ENCODE results near the gene MAP1LC3B.

Gene MAP1LC3B

DNA sequence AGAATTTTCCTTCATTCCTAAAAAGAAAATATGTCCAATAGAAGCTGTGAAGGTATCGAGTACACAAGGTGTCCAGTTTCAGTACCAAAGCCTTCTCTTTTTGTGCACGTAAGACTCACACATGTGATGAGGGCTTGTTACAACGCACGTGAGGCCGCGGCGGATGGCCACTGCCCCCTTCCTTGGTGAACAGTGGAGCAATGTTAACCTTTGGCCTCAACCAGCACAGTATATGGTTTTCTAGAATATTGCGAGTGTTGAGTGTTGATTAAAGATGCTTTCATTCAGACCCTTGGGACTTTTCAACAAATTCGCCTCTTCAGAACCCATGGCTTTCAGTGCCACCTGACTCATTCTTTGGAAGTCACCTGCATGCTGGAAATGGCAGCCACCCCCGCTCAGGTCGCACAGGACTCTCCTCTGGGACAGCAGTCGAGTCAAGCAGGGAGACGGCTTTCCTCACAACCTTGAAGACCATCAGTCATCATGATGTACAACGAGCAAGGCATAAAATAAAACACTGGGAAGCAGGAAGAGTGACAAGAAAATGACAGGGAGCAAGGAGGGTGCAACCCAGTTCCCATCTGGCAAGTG is 14.5 kb downstream of the MAP1LC3B start:
- Histone ChIP-seq H3K4me1 (ENCODE audit: control insufficient read depth in 1 of 2, insufficient read depth in 2 of 2, low read length in 2 of 2) (no peaks in the 10 kb centered on the region), H3K14ac (ENCODE audit: low read length) (no peak overlapping the region), H3K9me3 (ENCODE audit: insufficient read depth, low read depth, low read length) (no peaks in the 10 kb centered on the region), H4K8ac (ENCODE audit: low read depth, low read length) (no peak overlapping the region), H3K79me2 (ENCODE audit: control insufficient read depth, insufficient read depth, low read length, poor library complexity) (no peaks in the 10 kb centered on the region), H2BK12ac (ENCODE audit: low read length) (no peak overlapping the region), H3K9ac (ENCODE audit: low read length) (no peak overlapping the region), H4K12ac (ENCODE audit: low read depth, low read length) (no peak overlapping the region), H2BK120ac (ENCODE audit: insufficient read depth, low read length, poor library complexity) (no peak overlapping the region), H3K27me3 (ENCODE audit: insufficient read depth, low read length) (no peaks in the 10 kb centered on the region), H3K4ac (ENCODE audit: low read depth, low read length) (no peak overlapping the region), H3K23ac (ENCODE audit: low read length) (no peak overlapping the region), H2AK5ac (ENCODE audit: low read length) (no peak overlapping the region), H3K79me1 (ENCODE audit: low read length) (no peaks in the 10 kb centered on the region), H3K18ac (ENCODE audit: low read length) (no peak overlapping the region), H2BK5ac (ENCODE audit: low read depth, low read length, poor library complexity) (no peak overlapping the region), H4K91ac (ENCODE audit: low read depth, low read length) (no peak overlapping the region), H3K4me2 (ENCODE audit: low read length) (no peak overlapping the region), H3K4me3 (ENCODE audit: low read depth, low read length) (no peak overlapping the region), H2AFZ (ENCODE audit: insufficient read depth, low read length, poor library complexity) (no peak overlapping the region), H3K27ac (ENCODE audit: low read depth, low read length) (no peak overlapping the region), H3K36me3 (ENCODE audit: control insufficient read depth in 1 of 2, insufficient read depth in 2 of 2, low read length in 2 of 2) (peaks cover 38 to 56% of the 10 kb centered on the region in 2 experiments)
- WGBS (ENCODE audit: extremely low coverage, insufficient coverage, insufficient read length) = no CpG with 5 or more reads among the region's 14 CpGs
- peak; percentile 27 to 49 for DNase-seq

DNA sequence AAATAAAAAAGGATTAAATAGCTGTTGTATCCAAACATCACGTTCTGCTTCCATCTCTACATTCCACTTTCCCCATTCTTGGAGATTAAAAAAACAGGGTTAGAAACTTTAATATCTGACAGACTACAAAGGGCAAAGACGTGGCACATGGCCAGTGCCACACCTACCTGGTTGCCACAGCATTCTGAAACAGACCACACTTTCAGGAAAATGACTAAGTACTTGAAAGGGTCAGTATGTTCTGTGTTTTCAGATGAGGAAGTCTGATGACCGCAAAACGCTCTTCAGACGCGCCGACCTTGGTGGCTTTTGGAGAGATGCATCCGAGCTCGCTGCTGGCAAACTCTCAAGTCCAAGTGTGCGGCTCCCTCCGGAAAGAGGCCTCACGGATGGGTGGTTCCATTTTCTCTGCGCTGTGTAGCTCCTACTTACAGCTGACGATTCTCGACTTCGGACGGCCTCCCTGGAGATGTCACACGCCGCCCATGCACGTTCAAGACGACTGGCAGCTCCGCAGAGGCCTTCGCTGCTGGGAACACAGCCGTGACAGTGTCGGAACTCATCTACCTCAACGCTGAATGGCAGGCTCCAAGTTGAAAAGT is 15.5 kb downstream of the MAP1LC3B start:
- H3K9me3 ChIP-seq (ENCODE audit: insufficient read depth, low read depth, low read length) = no peaks in the 10 kb centered on the region
- H3K9ac ChIP-seq (ENCODE audit: low read length) = no peak overlapping the region
- H2BK5ac ChIP-seq (ENCODE audit: low read depth, low read length, poor library complexity) = no peak overlapping the region
- peaks cover 47 to 63% of the 10 kb centered on the region in 2 experiments for H3K36me3 ChIP-seq (ENCODE audit: control insufficient read depth in 1 of 2, insufficient read depth in 2 of 2, low read length in 2 of 2)
- H2AK5ac ChIP-seq (ENCODE audit: low read length) = no peak overlapping the region
- H4K91ac ChIP-seq (ENCODE audit: low read depth, low read length) = no peak overlapping the region
- no peak overlapping the region for H3K4me2 ChIP-seq (ENCODE audit: low read length)
- H2BK120ac ChIP-seq (ENCODE audit: insufficient read depth, low read length, poor library complexity) = no peak overlapping the region
- H4K8ac ChIP-seq (ENCODE audit: low read depth, low read length) = no peak overlapping the region
- no peak overlapping the region for H4K12ac ChIP-seq (ENCODE audit: low read depth, low read length)
- H3K79me2 ChIP-seq (ENCODE audit: control insufficient read depth, insufficient read depth, low read length, poor library complexity) = no peaks in the 10 kb centered on the region
- no peak overlapping the region for H3K4me3 ChIP-seq (ENCODE audit: low read depth, low read length)
- no peak overlapping the region for H3K4ac ChIP-seq (ENCODE audit: low read depth, low read length)
- no peak overlapping the region for H3K18ac ChIP-seq (ENCODE audit: low read length)
- no peaks in the 10 kb centered on the region for H3K4me1 ChIP-seq (ENCODE audit: control insufficient read depth in 1 of 2, insufficient read depth in 2 of 2, low read length in 2 of 2)
- DNase-seq = peak in 1 of 2 donors; percentile 43
- WGBS (ENCODE audit: extremely low coverage, insufficient coverage, insufficient read length) = no CpG with 5 or more reads among the region's 26 CpGs
- H3K27me3 ChIP-seq (ENCODE audit: insufficient read depth, low read length) = no peaks in the 10 kb centered on the region
- H3K14ac ChIP-seq (ENCODE audit: low read length) = no peak overlapping the region
- H2BK12ac ChIP-seq (ENCODE audit: low read length) = no peak overlapping the region
- no peak overlapping the region for H3K23ac ChIP-seq (ENCODE audit: low read length)
- no peak overlapping the region for H3K27ac ChIP-seq (ENCODE audit: low read depth, low read length)
- no peak overlapping the region for H2AFZ ChIP-seq (ENCODE audit: insufficient read depth, low read length, poor library complexity)
- H3K79me1 ChIP-seq (ENCODE audit: low read length) = no peaks in the 10 kb centered on the region

DNA sequence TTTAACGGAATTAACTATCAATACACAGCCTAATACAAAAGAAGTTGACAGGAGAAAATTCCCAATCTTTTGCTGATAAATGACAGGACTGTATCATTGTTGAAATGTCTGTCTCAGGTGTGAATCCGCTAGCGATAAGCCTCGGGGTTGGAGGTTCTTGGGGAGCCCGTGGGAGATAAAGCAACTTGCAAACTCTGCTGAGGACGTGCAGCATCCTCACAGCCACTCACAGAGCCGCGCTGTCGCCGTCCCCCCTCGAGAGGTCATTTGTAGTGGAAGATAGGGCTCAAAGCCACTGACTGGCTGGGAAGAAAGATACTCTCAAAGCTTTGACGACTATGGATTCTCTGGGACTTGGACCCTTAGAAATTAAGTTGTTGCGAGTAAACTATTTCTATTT is 17.0 kb downstream of the MAP1LC3B start:
- Histone ChIP-seq H3K4me2 (ENCODE audit: low read length) (no peak overlapping the region), H3K23ac (ENCODE audit: low read length) (no peak overlapping the region), H4K12ac (ENCODE audit: low read depth, low read length) (no peak overlapping the region), H3K27me3 (ENCODE audit: insufficient read depth, low read length) (no peaks in the 10 kb centered on the region), H4K91ac (ENCODE audit: low read depth, low read length) (no peak overlapping the region), H3K79me1 (ENCODE audit: low read length) (no peaks in the 10 kb centered on the region), H3K9ac (ENCODE audit: low read length) (no peak overlapping the region), H2AK5ac (ENCODE audit: low read length) (no peak overlapping the region), H3K4ac (ENCODE audit: low read depth, low read length) (no peak overlapping the region), H3K79me2 (ENCODE audit: control insufficient read depth, insufficient read depth, low read length, poor library complexity) (no peaks in the 10 kb centered on the region), H3K4me1 (ENCODE audit: control insufficient read depth in 1 of 2, insufficient read depth in 2 of 2, low read length in 2 of 2) (no peaks in the 10 kb centered on the region), H2BK120ac (ENCODE audit: insufficient read depth, low read length, poor library complexity) (no peak overlapping the region), H3K36me3 (ENCODE audit: control insufficient read depth in 1 of 2, insufficient read depth in 2 of 2, low read length in 2 of 2) (peaks cover 55 to 68% of the 10 kb centered on the region in 2 experiments), H2BK5ac (ENCODE audit: low read depth, low read length, poor library complexity) (no peak overlapping the region), H4K8ac (ENCODE audit: low read depth, low read length) (no peak overlapping the region), H3K14ac (ENCODE audit: low read length) (no peak overlapping the region), H3K4me3 (ENCODE audit: low read depth, low read length) (no peak overlapping the region), H3K18ac (ENCODE audit: low read length) (no peak overlapping the region), H3K27ac (ENCODE audit: low read depth, low read length) (no peak overlapping the region), H3K9me3 (ENCODE audit: insufficient read depth, low read depth, low read length) (no peaks in the 10 kb centered on the region), H2AFZ (ENCODE audit: insufficient read depth, low read length, poor library complexity) (no peak overlapping the region), H2BK12ac (ENCODE audit: low read length) (no peak overlapping the region)
- DNase-seq = no peak
- WGBS (ENCODE audit: extremely low coverage, insufficient coverage, insufficient read length) = no CpG with 5 or more reads among the region's 13 CpGs

DNA sequence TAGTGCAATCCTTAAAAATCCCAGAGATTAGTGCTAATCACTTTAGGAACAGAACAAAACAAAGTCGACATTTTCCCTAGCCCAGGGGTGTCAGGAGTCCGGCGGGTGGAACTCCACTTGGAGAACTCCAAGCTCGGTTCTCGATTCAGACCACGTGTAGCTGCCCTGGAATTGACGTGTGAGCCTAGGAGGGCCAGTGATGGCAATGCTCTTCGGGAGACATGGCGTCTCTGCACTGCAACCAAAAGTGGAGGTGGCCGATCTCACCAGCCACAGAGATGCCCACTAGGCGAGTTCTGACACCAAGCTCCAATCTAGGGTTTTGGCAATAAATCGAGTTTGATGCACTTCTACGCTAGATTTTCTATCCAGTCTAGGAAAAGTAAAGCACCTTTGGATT is 17.6 kb downstream of the MAP1LC3B start:
- H3K79me1 ChIP-seq (ENCODE audit: low read length) = no peaks in the 10 kb centered on the region
- no peak overlapping the region for H3K4ac ChIP-seq (ENCODE audit: low read depth, low read length)
- no peaks in the 10 kb centered on the region for H3K9me3 ChIP-seq (ENCODE audit: insufficient read depth, low read depth, low read length)
- H3K36me3 ChIP-seq (ENCODE audit: control insufficient read depth in 1 of 2, insufficient read depth in 2 of 2, low read length in 2 of 2) = peaks cover 59 to 70% of the 10 kb centered on the region in 2 experiments
- no peaks in the 10 kb centered on the region for H3K27me3 ChIP-seq (ENCODE audit: insufficient read depth, low read length)
- no peak overlapping the region for H3K14ac ChIP-seq (ENCODE audit: low read length)
- H3K9ac ChIP-seq (ENCODE audit: low read length) = no peak overlapping the region
- no peaks in the 10 kb centered on the region for H3K4me1 ChIP-seq (ENCODE audit: control insufficient read depth in 1 of 2, insufficient read depth in 2 of 2, low read length in 2 of 2)
- H2BK12ac ChIP-seq (ENCODE audit: low read length) = no peak overlapping the region
- H2BK120ac ChIP-seq (ENCODE audit: insufficient read depth, low read length, poor library complexity) = no peak overlapping the region
- DNase-seq = no peak
- no peak overlapping the region for H3K4me2 ChIP-seq (ENCODE audit: low read length)
- H4K91ac ChIP-seq (ENCODE audit: low read depth, low read length) = no peak overlapping the region
- H3K79me2 ChIP-seq (ENCODE audit: control insufficient read depth, insufficient read depth, low read length, poor library complexity) = no peaks in the 10 kb centered on the region
- H2BK5ac ChIP-seq (ENCODE audit: low read depth, low read length, poor library complexity) = no peak overlapping the region
- no peak overlapping the region for H2AFZ ChIP-seq (ENCODE audit: insufficient read depth, low read length, poor library complexity)
- no peak overlapping the region for H4K8ac ChIP-seq (ENCODE audit: low read depth, low read length)
- H3K23ac ChIP-seq (ENCODE audit: low read length) = no peak overlapping the region
- H3K4me3 ChIP-seq (ENCODE audit: low read depth, low read length) = no peak overlapping the region
- H4K12ac ChIP-seq (ENCODE audit: low read depth, low read length) = no peak overlapping the region
- H2AK5ac ChIP-seq (ENCODE audit: low read length) = no peak overlapping the region
- H3K18ac ChIP-seq (ENCODE audit: low read length) = no peak overlapping the region
- no peak overlapping the region for H3K27ac ChIP-seq (ENCODE audit: low read depth, low read length)
- WGBS (ENCODE audit: extremely low coverage, insufficient coverage, insufficient read length) = no CpG with 5 or more reads among the region's 13 CpGs
